CD14-positive monocyte (primary cell): ENCODE data around the gene CYP27B1. TPM values are rescaled to one million over a fixed set of nuclear protein-coding genes. Genes with fewer than 3 reads are reported as not detected.

ENCODE experiments used
- DNase-seq, 3 donors: peaks; one replicate each; pipeline ENCODE4 v3.0.0-alpha.2; 2011 to 2022
- H2AFZ ChIP-seq: 2 replicates; pipeline ENCODE4 v1.6.0; 2012; ENCODE audit warnings: mild to moderate bottlenecking, low read depth, low read length, inconsistent platforms; ENCODE audit not compliant: insufficient read depth, poor library complexity, severe bottlenecking
- H3K27ac ChIP-seq, 2 donors: 1 replicate in 1 of 2; 2 replicates in 1 of 2; pipeline ENCODE4 v1.5.1; 2012 to 2013; ENCODE audit warnings: low read length in 2 of 2, control low read depth in 1 of 2, inconsistent platforms in 1 of 2, low read depth in 1 of 2, mild to moderate bottlenecking in 1 of 2
- H3K27me3 ChIP-seq, 2 donors: one replicate each; pipeline versions ENCODE4 v1.6.0 to v1.6.1; 2011 to 2013; ENCODE audit warnings: low read length in 2 of 2; ENCODE audit not compliant: control insufficient read depth in 2 of 2, insufficient read depth in 2 of 2
- H3K36me3 ChIP-seq, 2 donors: replicated peaks in 1 of 2; 1 replicate in 1 of 2; 2 replicates in 1 of 2; pipeline versions ENCODE4 v1.5.1 to v1.6.1; 2012 to 2013; ENCODE audit warnings: low read length in 2 of 2, control low read depth in 1 of 2, inconsistent platforms in 1 of 2, mild to moderate bottlenecking in 1 of 2; ENCODE audit not compliant: insufficient read depth in 2 of 2, control insufficient read depth in 1 of 2
- H3K4me1 ChIP-seq, 2 donors: 1 replicate in 1 of 2; 2 replicates in 1 of 2; pipeline versions ENCODE4 v1.5.1 to v1.6.1; 2012 to 2013; ENCODE audit warnings: low read length in 2 of 2, control low read depth in 1 of 2, inconsistent platforms in 1 of 2, mild to moderate bottlenecking in 1 of 2, moderate library complexity in 1 of 2; ENCODE audit not compliant: insufficient read depth in 2 of 2, control insufficient read depth in 1 of 2
- H3K4me2 ChIP-seq: replicated peaks from 2 replicates; pipeline ENCODE3; 2012; ENCODE audit warnings: low read length, moderate library complexity, mild to moderate bottlenecking; ENCODE audit not compliant: poor library complexity, severe bottlenecking; ENCODE audit errors: extremely low read depth
- H3K4me3 ChIP-seq, 3 experiments: fragments of 200-600 bp in 1 of 3; sonication (generic) in 1 of 3; replicated peaks in 1 of 3; 1 replicate in 2 of 3; 2 replicates in 1 of 3; pipeline ENCODE4 v1.5.1; 2011 to 2013; ENCODE audit warnings: low read length in 3 of 3, mild to moderate bottlenecking in 3 of 3, control low read depth in 2 of 3, low read depth in 2 of 3, inconsistent platforms in 1 of 3, moderate library complexity in 1 of 3
- H3K79me2 ChIP-seq: 2 replicates; pipeline ENCODE4 v1.6.0; 2012; ENCODE audit warnings: mild to moderate bottlenecking, control low read depth, inconsistent platforms, low read length, moderate library complexity; ENCODE audit not compliant: insufficient read depth
- H3K9ac ChIP-seq: 2 replicates; pipeline ENCODE4 v1.6.0; 2017; ENCODE audit warnings: low read length, mild to moderate bottlenecking; ENCODE audit not compliant: insufficient read depth, poor library complexity, severe bottlenecking
- H3K9me3 ChIP-seq, 2 donors: replicated peaks in 1 of 2; 1 replicate in 1 of 2; 2 replicates in 1 of 2; pipeline versions ENCODE4 v1.5.1 to v1.6.1; 2012 to 2013; ENCODE audit warnings: low read length in 2 of 2, control low read depth in 1 of 2; ENCODE audit not compliant: control insufficient read depth in 1 of 2, insufficient read depth in 1 of 2
- H4K20me1 ChIP-seq: 2 replicates; pipeline ENCODE4 v1.6.0; 2012; ENCODE audit warnings: mild to moderate bottlenecking, low read length, control low read depth, moderate library complexity; ENCODE audit not compliant: insufficient read depth
- H3K27ac Mint-ChIP-seq, 7 donors: one replicate each; pipeline ENCODE4 v1.8.0; 2020; ENCODE audit warnings: mild to moderate bottlenecking in 7 of 7, mixed read lengths in 7 of 7, moderate library complexity in 6 of 7, inconsistent platforms in 2 of 7
- H3K27me3 Mint-ChIP-seq, 3 donors: one replicate each; pipeline ENCODE4 v1.8.0; 2021 to 2022; ENCODE audit warnings: low read depth in 3 of 3, mild to moderate bottlenecking in 3 of 3, mixed read lengths in 3 of 3, moderate library complexity in 3 of 3, inconsistent platforms in 1 of 3
- H3K36me3 Mint-ChIP-seq, 2 donors: one replicate each; pipeline ENCODE4 v1.8.0; 2020; ENCODE audit warnings: mixed read lengths in 2 of 2, inconsistent platforms in 1 of 2, mild to moderate bottlenecking in 1 of 2
- H3K4me1 Mint-ChIP-seq: one replicate; pipeline ENCODE4 v1.8.0; 2020; ENCODE audit warnings: mild to moderate bottlenecking, mixed read lengths
- H3K4me3 Mint-ChIP-seq, 2 donors: one replicate each; pipeline ENCODE4 v1.8.0; 2020; ENCODE audit warnings: mild to moderate bottlenecking in 2 of 2, mixed read lengths in 2 of 2, moderate library complexity in 1 of 2
- H3K9me3 Mint-ChIP-seq, 7 donors: one replicate each; pipeline ENCODE4 v1.8.0; 2020 to 2022; ENCODE audit warnings: mixed read lengths in 7 of 7, mild to moderate bottlenecking in 6 of 7, moderate library complexity in 6 of 7, inconsistent platforms in 2 of 7
- WGBS: methylation state at CpG from one replicate; pipeline ENCODE4 v1.1.5; 2013; ENCODE audit warnings: missing lambda C conversion rate; ENCODE audit not compliant: insufficient coverage; 5-methylcytosine and 5-hydroxymethylcytosine counted together
- intact Hi-C, 2 donors: fragments of 100-400 bp; cut with micrococcal nuclease; formaldehyde crosslinking; loops; one replicate each; pipeline versions ENCODE4 v1.15.0 to v1.15.1; 2023
- polyA plus RNA-seq, 3 donors: library from polyadenylated mRNA; depleted of rRNA in 1 of 3; unstranded in 2 of 3; stranded (reverse) in 1 of 3; fragments of 300-500 nt in 2 of 3; fragments of >200 nt in 1 of 3; fragmentation: Illumina TruSeq in 2 of 3; gene quantifications; 1 replicate in 2 of 3; 2 replicates in 1 of 3; pipeline ENCODE4 v1.2.3, GENCODE V29; 2012 to 2021
- TF ChIP-seq, protein P1 (sequence below): fragments of 200-600 bp; IDR thresholded peaks from one replicate; pipeline ENCODE4 v1.8.0; 2022; ENCODE audit warnings: antibody characterized with exemption, mild to moderate bottlenecking

The CYP27B1 gene
- polyA plus RNA-seq, 3 donors, result 0.81 TPM; not detected in 2

DNA sequence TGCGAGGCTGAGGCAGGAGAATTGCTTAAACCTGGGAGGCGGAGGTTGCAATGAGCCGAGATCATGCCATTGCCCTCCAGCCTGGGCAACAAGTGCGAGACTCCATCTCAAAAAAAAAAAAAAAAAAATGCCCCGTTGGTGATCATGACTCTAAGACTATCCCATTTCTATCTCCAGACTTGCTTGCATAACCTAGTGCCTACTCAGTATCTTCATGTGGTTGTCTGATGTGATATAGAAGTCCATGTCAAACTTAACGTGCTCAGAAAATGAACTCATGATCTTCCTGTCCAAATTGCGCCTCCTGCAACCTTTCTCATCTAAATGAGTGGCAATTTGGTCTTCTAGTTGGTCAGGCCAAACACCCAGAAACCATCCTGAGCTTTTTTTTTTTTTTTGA, 11.0 kb upstream of the CYP27B1 start:
- Mint-ChIP-seq H3K9me3 (peaks cover 0 to 7% (median 0%) of the 10 kb centered on the region in 7 donors), H3K27me3 (peaks cover 0 to 4% (median 0%) of the 10 kb centered on the region in 3 donors), H3K36me3 (peaks cover 6 to 9% of the 10 kb centered on the region in 2 donors), H3K4me3 (no peak overlapping the region), H3K27ac (no peak overlapping the region), H3K4me1 (peaks cover 50% of the 10 kb centered on the region)
- no peak overlapping the region for H3K4me3 ChIP-seq
- H3K27ac ChIP-seq, result no peak overlapping the region
- H3K79me2 ChIP-seq, result peaks cover 4% of the 10 kb centered on the region
- DNase-seq, result no peak
- H2AFZ ChIP-seq, result no peak overlapping the region
- WGBS, result no CpG with 5 or more reads among the region's 7 CpGs
- no peaks in the 10 kb centered on the region for H4K20me1 ChIP-seq
- no peaks in the 10 kb centered on the region for H3K9me3 ChIP-seq
- no peaks in the 10 kb centered on the region for H3K27me3 ChIP-seq
- H3K4me2 ChIP-seq, result no peak overlapping the region
- TF ChIP-seq, protein P1, sequence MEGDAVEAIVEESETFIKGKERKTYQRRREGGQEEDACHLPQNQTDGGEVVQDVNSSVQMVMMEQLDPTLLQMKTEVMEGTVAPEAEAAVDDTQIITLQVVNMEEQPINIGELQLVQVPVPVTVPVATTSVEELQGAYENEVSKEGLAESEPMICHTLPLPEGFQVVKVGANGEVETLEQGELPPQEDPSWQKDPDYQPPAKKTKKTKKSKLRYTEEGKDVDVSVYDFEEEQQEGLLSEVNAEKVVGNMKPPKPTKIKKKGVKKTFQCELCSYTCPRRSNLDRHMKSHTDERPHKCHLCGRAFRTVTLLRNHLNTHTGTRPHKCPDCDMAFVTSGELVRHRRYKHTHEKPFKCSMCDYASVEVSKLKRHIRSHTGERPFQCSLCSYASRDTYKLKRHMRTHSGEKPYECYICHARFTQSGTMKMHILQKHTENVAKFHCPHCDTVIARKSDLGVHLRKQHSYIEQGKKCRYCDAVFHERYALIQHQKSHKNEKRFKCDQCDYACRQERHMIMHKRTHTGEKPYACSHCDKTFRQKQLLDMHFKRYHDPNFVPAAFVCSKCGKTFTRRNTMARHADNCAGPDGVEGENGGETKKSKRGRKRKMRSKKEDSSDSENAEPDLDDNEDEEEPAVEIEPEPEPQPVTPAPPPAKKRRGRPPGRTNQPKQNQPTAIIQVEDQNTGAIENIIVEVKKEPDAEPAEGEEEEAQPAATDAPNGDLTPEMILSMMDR, result no peak
- intact Hi-C loops, result no loop called here
- H3K9ac ChIP-seq, result no peak overlapping the region
- peaks cover 52 to 54% of the 10 kb centered on the region in 2 donors for H3K4me1 ChIP-seq
- H3K36me3 ChIP-seq, result no peaks in the 10 kb centered on the region

DNA sequence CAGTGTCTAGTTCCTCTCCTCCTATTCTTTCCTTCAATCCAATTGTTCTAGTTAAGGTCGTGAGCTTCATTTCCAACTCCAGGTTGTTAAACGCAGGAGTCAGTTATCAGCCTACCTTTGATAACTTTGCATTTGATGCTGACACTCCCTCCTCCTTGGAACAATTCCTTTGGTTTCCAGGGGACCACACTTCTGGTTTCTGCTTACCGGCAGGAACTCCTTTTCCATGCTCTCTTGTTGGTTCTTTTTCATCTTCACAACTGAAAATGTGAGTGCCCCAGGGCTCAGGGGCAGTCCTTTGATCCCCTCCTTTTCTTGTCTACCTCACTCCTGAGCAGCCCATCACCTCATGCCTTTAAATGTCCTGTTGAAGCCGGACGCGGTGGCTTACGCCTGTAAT, 10.5 kb upstream of the CYP27B1 start:
- H3K4me3 Mint-ChIP-seq, result no peak overlapping the region
- Histone ChIP-seq H3K9ac (no peak overlapping the region), H3K4me2 (no peak overlapping the region), H3K79me2 (no peaks in the 10 kb centered on the region), H3K36me3 (no peaks in the 10 kb centered on the region), H3K27ac (no peak overlapping the region), H3K4me1 (peaks cover 54 to 55% of the 10 kb centered on the region in 2 donors), H4K20me1 (no peaks in the 10 kb centered on the region), H3K27me3 (no peaks in the 10 kb centered on the region), H3K9me3 (no peaks in the 10 kb centered on the region), H3K4me3 (no peak overlapping the region), H2AFZ (no peak overlapping the region)
- TF ChIP-seq, protein P1, result no peak
- H3K36me3 Mint-ChIP-seq, result peaks cover 6 to 9% of the 10 kb centered on the region in 2 donors
- H3K27me3 Mint-ChIP-seq, result peaks cover 0 to 2% (median 0%) of the 10 kb centered on the region in 3 donors
- no peak overlapping the region for H3K27ac Mint-ChIP-seq
- intact Hi-C loops, result no loop called here
- WGBS, result 93% methylated on average over 3 of the region's 7 CpGs
- no peak for DNase-seq
- H3K9me3 Mint-ChIP-seq, result peaks cover 0 to 7% (median 0%) of the 10 kb centered on the region in 7 donors
- peaks cover 51% of the 10 kb centered on the region for H3K4me1 Mint-ChIP-seq
